GM12872 (cell line): ENCODE data around the gene TSPAN18.

ENCODE experiments used
- CTCF ChIP-seq: IDR thresholded peaks from 3 replicates; pipeline ENCODE4 v1.5.1; 2011; ENCODE audit warnings: low read depth, mild to moderate bottlenecking, low read length, moderate library complexity; ENCODE audit not compliant: insufficient read depth

Gene TSPAN18

GRCh38 chr11:44950031-44950624, 223.4 kb downstream of the TSPAN18 start:
- no peak for TF ChIP-seq CTCF

- peak; percentile 41; the same call in 1 of the 3 replicates for TF ChIP-seq CTCF
These were observed 224.1 kb downstream of the TSPAN18 start, which contains the start of gene TP53I11 for GRCh38 chr11:44950625-44951476. Gene TP53I11, minus strand, starts transcription at chr11:44950883. Its CDS starts 12,548 bp downstream, at chr11:44938335.

GRCh38 chr11:44952082-44952481, 225.3 kb downstream of the TSPAN18 start:
- no peak for TF ChIP-seq CTCF

GRCh38 chr11:44952500-44953260, 225.9 kb downstream of the TSPAN18 start:
- no peak for TF ChIP-seq CTCF

GRCh38 chr11:44954051-44954906, 227.5 kb downstream of the TSPAN18 start:
- no peak for TF ChIP-seq CTCF

GRCh38 chr11:44955015-44955738, 228.4 kb downstream of the TSPAN18 start:
- TF ChIP-seq CTCF = no peak
